SK-MEL-5 (cell line): ENCODE measurements around the gene NAP1L5. TPM values are rescaled to one million over a fixed set of nuclear protein-coding genes. Genes with fewer than 3 reads are reported as not detected.

Experiments used
- DNase-seq: peaks from one replicate; pipeline ENCODE4 v3.0.0-alpha.2; 2016; ENCODE audit warnings: low read depth, low spot score
- in situ Hi-C: cut with HindIII; loops from 2 replicates; pipeline ENCODE4 v1.10.0; 2016; ENCODE audit warnings: low sequenced_read_pairs, high pct_unique_total_duplicates, low pct_unique_long_range_greater_than_20kb
- polyA plus RNA-seq, 2 experiments: library from polyadenylated mRNA; depleted of rRNA; stranded (reverse); fragments of >200 nt; gene quantifications; 2 replicates each; pipeline ENCODE4 v1.2.3, GENCODE V29; 2015
- total RNA-seq: library from RNA; depleted of rRNA; stranded (reverse); fragments of >200 nt; shearing (Covaris generic); gene quantifications from 2 replicates; pipeline ENCODE4 v1.2.3, GENCODE V29; 2014; rRNA removed

The NAP1L5 gene
- 10.8 and 14.0 TPM in 2 replicates for total RNA-seq
- polyA plus RNA-seq (2015; cell fraction: cytosol; rRNA removed), result 9.7 and 10.6 TPM in 2 replicates
- 1.8 and 3.1 TPM in 2 replicates for polyA plus RNA-seq (2015; cell fraction: nucleus; rRNA removed)

GRCh38 chr4:88697588-88698329 lies at the start of gene NAP1L5:
Gene NAP1L5, minus strand, starts transcription at chr4:88697829. Its CDS starts 75 bp downstream, at chr4:88697754.
- DNase-seq, result peak; percentile 58

GRCh38 chr4:88747351-88747750 lies 49.7 kb upstream of the NAP1L5 start:
- in situ Hi-C loops, result no loop called here
- DNase-seq, result no peak

More at GRCh38 chr4:88697588-88698329, at the start of gene NAP1L5:
- in situ Hi-C loops, result no loop called here

GRCh38 chr4:88746206-88746605 lies 48.6 kb upstream of the NAP1L5 start:
- in situ Hi-C loops, result no loop called here
- no peak for DNase-seq

- in situ Hi-C loops, result no loop called here
- no peak for DNase-seq
These were observed 48.0 kb upstream of the NAP1L5 start for GRCh38 chr4:88745581-88746163.

GRCh38 chr4:88745175-88745574 lies 47.5 kb upstream of the NAP1L5 start:
- in situ Hi-C loops, result no loop called here
- no peak for DNase-seq

- in situ Hi-C loops, result no loop called here
- no peak for DNase-seq
These were observed 47.0 kb upstream of the NAP1L5 start for GRCh38 chr4:88744609-88745008.

GRCh38 chr4:88743696-88744095 lies 46.1 kb upstream of the NAP1L5 start:
- DNase-seq, result no peak
- in situ Hi-C loops, result no loop called here

- DNase-seq, result no peak
- in situ Hi-C loops, result no loop called here
These were observed 44.9 kb upstream of the NAP1L5 start for GRCh38 chr4:88742561-88742960.

- in situ Hi-C loops, result no loop called here
These were observed 40.6 kb upstream of the NAP1L5 start for GRCh38 chr4:88738180-88738579.

GRCh38 chr4:88737307-88737941 lies 39.8 kb upstream of the NAP1L5 start:
- in situ Hi-C loops, result no loop called here
- no peak for DNase-seq

More at GRCh38 chr4:88738180-88738579, 40.6 kb upstream of the NAP1L5 start:
- no peak for DNase-seq

GRCh38 chr4:88736264-88736663 lies 38.6 kb upstream of the NAP1L5 start:
- no peak for DNase-seq
- in situ Hi-C loops, result no loop called here

- in situ Hi-C loops, result no loop called here
These were observed 37.9 kb upstream of the NAP1L5 start for GRCh38 chr4:88735564-88735963.

GRCh38 chr4:88734403-88734949 lies 36.8 kb upstream of the NAP1L5 start:
- no peak for DNase-seq
- in situ Hi-C loops, result no loop called here

More at GRCh38 chr4:88735564-88735963, 37.9 kb upstream of the NAP1L5 start:
- no peak for DNase-seq

- in situ Hi-C loops, result no loop called here
- DNase-seq, result no peak
These were observed 35.2 kb upstream of the NAP1L5 start for GRCh38 chr4:88732714-88733368.

GRCh38 chr4:88731381-88731780 lies 33.8 kb upstream of the NAP1L5 start:
- in situ Hi-C loops, result no loop called here
- no peak for DNase-seq

GRCh38 chr4:88730811-88731210 lies 33.2 kb upstream of the NAP1L5 start:
- DNase-seq, result no peak

GRCh38 chr4:88729146-88729760 lies 31.6 kb upstream of the NAP1L5 start:
- no peak for DNase-seq
- in situ Hi-C loops, result no loop called here

More at GRCh38 chr4:88730811-88731210, 33.2 kb upstream of the NAP1L5 start:
- in situ Hi-C loops, result no loop called here
